GM23248 (cell line): ENCODE data around the gene TNFRSF18.

Experiments used
- EZH2 ChIP-seq: fragments of 200-600 bp; sonication (generic); IDR thresholded peaks from 2 replicates; pipeline ENCODE4 v1.6.1; 2018; ENCODE audit warnings: antibody characterized with exemption, mild to moderate bottlenecking; ENCODE audit not compliant: insufficient read depth, poor library complexity, severe bottlenecking
- EZH2phosphoT487 ChIP-seq: fragments of 200-600 bp; sonication (generic); IDR thresholded peaks from 2 replicates; pipeline ENCODE4 v1.6.1; 2018; ENCODE audit warnings: antibody characterized with exemption, moderate library complexity, mild to moderate bottlenecking, low read depth; ENCODE audit not compliant: insufficient read depth

DNA sequence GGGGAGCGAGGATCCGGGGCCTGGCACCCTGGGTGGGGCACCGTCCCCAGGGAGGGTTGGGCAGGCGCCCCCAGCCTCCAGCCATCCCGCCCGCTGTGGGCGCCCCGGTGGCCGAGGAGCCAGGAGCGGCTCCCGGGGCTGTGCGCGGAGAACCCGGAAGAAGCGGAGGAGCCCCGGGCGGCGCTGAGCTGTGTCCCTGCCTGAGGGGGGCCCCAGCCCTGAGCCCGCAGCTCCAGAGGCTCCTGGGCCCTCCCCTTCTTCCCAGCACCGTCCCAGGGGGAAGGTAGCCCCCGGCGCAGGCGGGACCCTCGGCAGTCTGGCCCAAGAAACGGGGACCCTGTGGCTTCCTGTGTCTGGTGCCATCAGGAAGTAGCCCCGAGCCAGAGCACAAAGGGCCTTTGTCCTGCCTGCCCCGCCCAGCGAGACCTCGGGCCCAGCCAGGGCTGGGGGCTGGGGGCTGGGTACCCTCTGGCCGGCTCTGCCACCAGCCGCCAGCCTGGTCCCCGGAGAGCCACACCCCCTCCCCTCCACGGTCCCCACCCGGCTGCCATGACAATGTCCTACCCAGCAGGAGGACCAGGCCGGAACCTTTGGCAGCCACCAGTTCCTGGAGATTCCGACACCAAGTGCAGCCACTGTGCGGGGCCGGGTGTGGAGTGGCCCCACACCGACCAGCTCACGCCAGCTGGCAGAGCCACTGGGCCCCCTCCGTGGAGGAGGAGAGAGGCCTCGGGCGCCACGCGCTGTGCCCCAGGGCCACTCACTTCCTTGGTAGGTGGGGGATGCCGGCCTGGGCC, 48.3 kb downstream of the TNFRSF18 start:
- TF ChIP-seq EZH2 (no peak), EZH2phosphoT487 (no peak)
